ENCODE results near the gene PIM3.

Gene PIM3

DNA sequence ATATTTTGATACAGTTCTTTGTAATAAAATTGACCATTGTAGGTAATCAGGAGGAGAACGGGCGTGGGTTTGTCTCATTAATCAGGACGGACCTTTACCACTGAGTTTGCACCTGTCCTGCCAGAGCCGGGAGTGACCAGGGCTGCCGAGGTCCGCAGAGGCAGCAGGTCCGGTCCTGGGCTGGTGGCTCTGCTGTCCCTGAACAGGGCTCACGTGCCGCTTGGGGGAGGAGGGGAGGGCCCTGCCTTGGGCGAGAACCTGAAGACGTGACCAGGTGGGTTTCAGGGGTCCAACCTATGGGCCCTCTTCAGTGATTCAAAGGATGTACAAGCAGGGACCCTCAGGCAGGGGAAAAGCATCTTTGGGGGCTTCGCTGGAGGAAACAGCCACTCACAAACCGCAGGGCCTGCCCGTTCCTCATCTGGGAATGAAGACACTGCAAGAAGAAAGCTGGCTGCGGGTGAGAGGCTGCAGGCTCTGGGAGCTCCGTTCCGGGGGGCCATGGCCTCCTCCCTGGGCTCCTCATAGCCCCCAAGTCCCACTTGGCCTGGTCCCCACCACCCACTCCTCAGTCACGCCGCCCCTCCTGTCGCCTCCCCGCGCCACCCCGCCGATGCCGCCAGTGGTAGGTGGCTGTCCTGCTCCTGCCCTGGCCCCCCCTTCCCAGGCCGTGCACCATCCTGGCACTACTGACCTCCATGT is 32.9 kb upstream of the PIM3 start:
- peaks cover 8 to 14% of the 10 kb centered on the region in 2 donors for H3K4me1 ChIP-seq (ENCODE audit: control insufficient read depth in 1 of 2, insufficient read depth in 2 of 2, low read length in 2 of 2)
- no peak overlapping the region for H3K27ac ChIP-seq (ENCODE audit: low read depth, low read length)
- no peaks in the 10 kb centered on the region for H3K9me3 ChIP-seq (ENCODE audit: control insufficient read depth in 1 of 2, low read length in 2 of 2)
- H3K36me3 ChIP-seq (ENCODE audit: control insufficient read depth in 1 of 2, insufficient read depth in 2 of 2, low read length in 2 of 2) = peaks cover 0 to 12% of the 10 kb centered on the region in 2 donors
- no peaks in the 10 kb centered on the region for H3K27me3 ChIP-seq (ENCODE audit: control insufficient read depth in 1 of 2, insufficient read depth in 2 of 2, low read length in 2 of 2)
- H3K9ac ChIP-seq (ENCODE audit: low read depth in 1 of 2, low read length in 2 of 2) = no peak overlapping the region
- no peak overlapping the region for H3K4me3 ChIP-seq (ENCODE audit: low read depth in 1 of 2, low read length in 2 of 2)

DNA sequence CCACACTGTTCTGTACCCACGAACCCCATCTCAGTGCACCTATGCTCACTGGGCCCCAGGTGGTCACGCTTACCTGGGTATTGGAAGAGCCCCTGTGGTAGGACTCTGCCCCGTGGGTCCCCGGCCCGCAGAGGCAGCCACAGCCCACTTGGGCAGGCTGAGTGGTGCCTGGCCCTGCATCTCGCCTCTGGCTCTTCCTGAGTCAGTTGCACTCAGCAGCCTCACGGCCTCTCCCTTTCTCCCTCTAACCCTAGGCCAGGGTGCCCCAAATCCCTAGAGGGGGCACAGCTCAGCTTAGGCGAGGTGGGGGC is 32.4 kb upstream of the PIM3 start:
- Histone ChIP-seq H3K36me3 (ENCODE audit: control insufficient read depth in 1 of 2, insufficient read depth in 2 of 2, low read length in 2 of 2) (peaks cover 0 to 12% of the 10 kb centered on the region in 2 donors), H3K27ac (ENCODE audit: low read depth, low read length) (no peak overlapping the region), H3K9ac (ENCODE audit: low read depth in 1 of 2, low read length in 2 of 2) (no peak overlapping the region), H3K4me1 (ENCODE audit: control insufficient read depth in 1 of 2, insufficient read depth in 2 of 2, low read length in 2 of 2) (peaks cover 10 to 15% of the 10 kb centered on the region in 2 donors), H3K4me3 (ENCODE audit: low read depth in 1 of 2, low read length in 2 of 2) (no peak overlapping the region), H3K9me3 (ENCODE audit: control insufficient read depth in 1 of 2, low read length in 2 of 2) (no peaks in the 10 kb centered on the region), H3K27me3 (ENCODE audit: control insufficient read depth in 1 of 2, insufficient read depth in 2 of 2, low read length in 2 of 2) (no peaks in the 10 kb centered on the region)

DNA sequence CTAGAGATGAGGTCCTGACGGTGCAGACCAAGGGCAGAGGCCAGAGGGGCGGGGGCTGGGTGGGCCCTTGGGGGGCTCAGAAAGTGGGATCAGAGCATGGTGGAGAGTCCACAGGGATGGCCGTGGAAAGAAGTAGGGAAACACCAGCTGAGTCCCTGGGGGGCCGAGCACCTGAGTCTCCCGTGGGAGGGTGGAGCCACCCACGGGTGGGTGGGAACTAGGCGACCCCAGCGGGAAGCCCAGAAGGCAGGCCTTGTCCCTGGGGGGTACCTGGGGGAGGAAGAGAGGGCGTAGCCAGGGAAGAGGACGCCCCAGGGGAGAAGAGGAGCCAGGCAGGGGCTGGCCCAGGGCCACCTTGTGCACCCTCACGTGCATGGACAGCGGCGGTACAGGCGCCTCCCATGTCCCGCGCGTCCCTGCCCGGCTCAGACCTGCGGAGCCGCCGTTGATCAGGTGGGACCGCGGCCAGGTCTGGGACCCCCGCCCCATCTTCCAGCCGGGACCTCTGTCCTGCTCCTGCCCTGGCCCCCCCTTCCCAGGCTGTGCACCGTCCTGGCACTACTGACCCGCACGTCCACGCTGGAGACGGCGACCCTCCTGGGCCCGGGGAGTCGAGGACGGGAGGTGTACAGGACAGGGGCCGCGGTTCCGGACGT is 31.9 kb upstream of the PIM3 start:
- Histone ChIP-seq H3K4me3 (ENCODE audit: low read depth in 1 of 2, low read length in 2 of 2) (no peak overlapping the region), H3K4me1 (ENCODE audit: control insufficient read depth in 1 of 2, insufficient read depth in 2 of 2, low read length in 2 of 2) (peaks cover 14 to 19% of the 10 kb centered on the region in 2 donors), H3K27ac (ENCODE audit: low read depth, low read length) (no peak overlapping the region)

DNA sequence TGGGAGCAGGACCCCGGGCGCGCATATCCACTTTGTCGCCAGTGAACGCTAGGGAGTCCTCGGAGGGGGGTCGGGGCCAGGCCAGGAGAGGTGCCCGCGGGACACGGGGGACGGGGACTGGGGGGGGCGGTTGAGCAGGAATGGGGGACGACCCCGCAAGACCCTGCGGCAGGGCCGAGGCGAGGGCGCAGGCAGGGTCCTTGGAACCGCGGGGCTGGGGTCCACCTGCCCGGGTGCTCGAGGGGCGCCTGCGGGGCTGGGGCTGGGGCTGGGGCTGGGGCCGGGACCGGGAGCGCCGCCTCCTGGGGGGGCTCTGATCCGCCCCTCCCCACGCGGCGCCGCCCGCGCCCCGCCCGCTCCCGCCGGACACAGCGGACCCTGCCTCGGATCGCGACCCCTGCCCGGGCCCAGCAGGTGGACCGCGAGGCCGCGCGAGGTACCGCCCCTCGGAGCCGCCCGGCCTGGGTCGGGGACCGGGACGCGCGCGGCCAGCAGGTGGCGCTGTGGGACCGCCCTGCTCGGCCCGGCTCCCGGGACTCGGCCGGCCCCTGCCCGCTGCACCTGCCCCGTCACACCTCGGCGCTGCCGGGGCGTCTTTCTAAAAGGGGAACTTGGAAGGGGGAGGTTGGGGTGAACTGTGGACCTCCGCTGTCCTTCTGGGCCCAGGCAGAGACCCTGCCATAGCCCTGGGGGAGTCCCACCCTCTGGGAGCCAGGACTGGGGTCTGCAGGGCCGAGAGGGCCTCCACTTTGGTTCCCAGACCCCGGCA is 31.2 kb upstream of the PIM3 start:
- Histone ChIP-seq H3K27me3 (ENCODE audit: control insufficient read depth in 1 of 2, insufficient read depth in 2 of 2, low read length in 2 of 2) (no peaks in the 10 kb centered on the region), H3K9ac (ENCODE audit: low read depth in 1 of 2, low read length in 2 of 2) (no peak overlapping the region), H3K36me3 (ENCODE audit: control insufficient read depth in 1 of 2, insufficient read depth in 2 of 2, low read length in 2 of 2) (peaks cover 0 to 8% of the 10 kb centered on the region in 2 donors), H3K9me3 (ENCODE audit: control insufficient read depth in 1 of 2, low read length in 2 of 2) (no peaks in the 10 kb centered on the region), H3K27ac (ENCODE audit: low read depth, low read length) (no peak overlapping the region), H3K4me1 (ENCODE audit: control insufficient read depth in 1 of 2, insufficient read depth in 2 of 2, low read length in 2 of 2) (peaks cover 19 to 26% of the 10 kb centered on the region in 2 donors), H3K4me3 (ENCODE audit: low read depth in 1 of 2, low read length in 2 of 2) (peak overlapping the region in 1 of 2 donors; percentile 28)

More for the DNA sequence above, 31.9 kb upstream of the PIM3 start:
- peaks cover 0 to 12% of the 10 kb centered on the region in 2 donors for H3K36me3 ChIP-seq (ENCODE audit: control insufficient read depth in 1 of 2, insufficient read depth in 2 of 2, low read length in 2 of 2)
- H3K9me3 ChIP-seq (ENCODE audit: control insufficient read depth in 1 of 2, low read length in 2 of 2) = no peaks in the 10 kb centered on the region
- H3K9ac ChIP-seq (ENCODE audit: low read depth in 1 of 2, low read length in 2 of 2) = no peak overlapping the region
- H3K27me3 ChIP-seq (ENCODE audit: control insufficient read depth in 1 of 2, insufficient read depth in 2 of 2, low read length in 2 of 2) = no peaks in the 10 kb centered on the region

DNA sequence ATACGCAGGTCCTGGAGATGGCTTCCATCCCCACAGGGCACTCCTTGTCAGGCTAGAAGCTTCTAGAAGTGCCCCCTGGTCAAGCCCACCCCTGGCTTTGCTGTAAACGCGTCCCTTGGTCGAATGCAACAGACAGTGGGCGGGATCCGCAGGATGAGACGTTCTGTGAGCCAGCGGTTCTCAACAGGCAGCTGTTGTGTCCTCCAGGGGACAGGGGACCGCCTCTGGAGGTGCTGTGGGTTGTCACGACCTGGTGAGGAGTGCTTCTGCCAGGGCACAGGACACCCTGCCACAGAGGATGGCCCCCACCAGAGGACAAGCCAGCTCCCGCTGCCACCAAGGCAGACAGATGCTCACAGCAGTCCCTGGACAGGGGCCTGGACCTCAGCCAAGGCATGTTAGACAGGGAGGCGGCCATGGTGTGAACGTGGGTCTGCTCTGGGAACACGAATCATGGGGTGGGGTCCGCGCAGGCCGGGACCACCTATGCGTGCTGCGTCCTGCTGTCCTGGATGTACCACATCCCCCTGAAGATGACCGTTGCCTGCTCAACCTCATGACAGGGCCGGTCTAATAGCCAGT is 30.5 kb upstream of the PIM3 start:
- H3K4me3 ChIP-seq (ENCODE audit: low read depth in 1 of 2, low read length in 2 of 2) = peak overlapping the region in 1 of 2 donors; percentile 28
- peaks cover 0 to 7% of the 10 kb centered on the region in 2 donors for H3K36me3 ChIP-seq (ENCODE audit: control insufficient read depth in 1 of 2, insufficient read depth in 2 of 2, low read length in 2 of 2)
- H3K27me3 ChIP-seq (ENCODE audit: control insufficient read depth in 1 of 2, insufficient read depth in 2 of 2, low read length in 2 of 2) = no peaks in the 10 kb centered on the region
- no peak overlapping the region for H3K27ac ChIP-seq (ENCODE audit: low read depth, low read length)
- H3K9ac ChIP-seq (ENCODE audit: low read depth in 1 of 2, low read length in 2 of 2) = peak overlapping the region in 1 of 2 donors; percentile 2
- no peaks in the 10 kb centered on the region for H3K9me3 ChIP-seq (ENCODE audit: control insufficient read depth in 1 of 2, low read length in 2 of 2)
- peaks cover 24 to 32% of the 10 kb centered on the region in 2 donors for H3K4me1 ChIP-seq (ENCODE audit: control insufficient read depth in 1 of 2, insufficient read depth in 2 of 2, low read length in 2 of 2)

DNA sequence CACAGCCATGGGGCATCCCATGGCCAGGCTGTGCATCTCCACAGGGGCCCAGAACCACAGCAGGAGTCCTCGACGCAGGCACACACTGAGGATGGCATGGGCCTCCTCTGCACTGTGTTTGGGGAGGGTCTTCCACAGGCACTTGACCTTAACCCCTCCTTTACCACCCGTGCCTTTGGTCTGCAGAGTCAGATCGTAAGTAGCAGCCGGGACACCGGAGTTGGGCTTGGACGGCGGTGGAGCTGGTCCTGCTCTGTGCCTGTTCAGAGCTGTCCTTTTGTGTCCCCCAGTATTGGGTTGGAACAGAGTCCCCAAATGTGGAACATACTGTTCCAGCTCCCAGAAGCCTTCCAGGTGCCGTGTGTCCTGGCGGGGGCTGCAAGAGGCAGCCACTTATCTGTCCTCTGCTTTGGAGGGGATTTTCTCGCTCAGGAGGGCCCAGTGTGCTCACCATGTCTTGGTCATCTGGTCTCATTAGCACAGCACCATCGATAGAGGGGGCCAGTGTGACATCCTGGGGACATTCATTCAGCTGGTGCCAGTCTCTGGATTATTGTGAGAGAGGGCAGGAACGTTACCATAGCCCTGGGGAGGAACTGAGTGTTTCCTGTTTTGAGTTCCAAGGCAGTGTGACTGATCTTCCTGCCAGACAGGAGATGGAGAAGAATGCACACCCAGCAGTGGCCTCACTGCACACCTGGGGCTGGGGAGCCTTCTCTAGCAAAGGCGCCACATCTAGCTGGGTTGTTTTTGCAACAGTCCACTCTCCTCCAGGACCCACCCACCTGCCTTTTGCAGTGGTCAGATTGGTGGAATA is 29.8 kb upstream of the PIM3 start:
- peak overlapping the region in 1 of 2 donors; percentile 2 for H3K9ac ChIP-seq (ENCODE audit: low read depth in 1 of 2, low read length in 2 of 2)
- H3K4me3 ChIP-seq (ENCODE audit: low read depth in 1 of 2, low read length in 2 of 2) = no peak overlapping the region
- H3K27ac ChIP-seq (ENCODE audit: low read depth, low read length) = no peak overlapping the region
- peaks cover 0 to 7% of the 10 kb centered on the region in 2 donors for H3K36me3 ChIP-seq (ENCODE audit: control insufficient read depth in 1 of 2, insufficient read depth in 2 of 2, low read length in 2 of 2)
- H3K4me1 ChIP-seq (ENCODE audit: control insufficient read depth in 1 of 2, insufficient read depth in 2 of 2, low read length in 2 of 2) = peaks cover 23 to 32% of the 10 kb centered on the region in 2 donors
- no peaks in the 10 kb centered on the region for H3K27me3 ChIP-seq (ENCODE audit: control insufficient read depth in 1 of 2, insufficient read depth in 2 of 2, low read length in 2 of 2)
- no peaks in the 10 kb centered on the region for H3K9me3 ChIP-seq (ENCODE audit: control insufficient read depth in 1 of 2, low read length in 2 of 2)

DNA sequence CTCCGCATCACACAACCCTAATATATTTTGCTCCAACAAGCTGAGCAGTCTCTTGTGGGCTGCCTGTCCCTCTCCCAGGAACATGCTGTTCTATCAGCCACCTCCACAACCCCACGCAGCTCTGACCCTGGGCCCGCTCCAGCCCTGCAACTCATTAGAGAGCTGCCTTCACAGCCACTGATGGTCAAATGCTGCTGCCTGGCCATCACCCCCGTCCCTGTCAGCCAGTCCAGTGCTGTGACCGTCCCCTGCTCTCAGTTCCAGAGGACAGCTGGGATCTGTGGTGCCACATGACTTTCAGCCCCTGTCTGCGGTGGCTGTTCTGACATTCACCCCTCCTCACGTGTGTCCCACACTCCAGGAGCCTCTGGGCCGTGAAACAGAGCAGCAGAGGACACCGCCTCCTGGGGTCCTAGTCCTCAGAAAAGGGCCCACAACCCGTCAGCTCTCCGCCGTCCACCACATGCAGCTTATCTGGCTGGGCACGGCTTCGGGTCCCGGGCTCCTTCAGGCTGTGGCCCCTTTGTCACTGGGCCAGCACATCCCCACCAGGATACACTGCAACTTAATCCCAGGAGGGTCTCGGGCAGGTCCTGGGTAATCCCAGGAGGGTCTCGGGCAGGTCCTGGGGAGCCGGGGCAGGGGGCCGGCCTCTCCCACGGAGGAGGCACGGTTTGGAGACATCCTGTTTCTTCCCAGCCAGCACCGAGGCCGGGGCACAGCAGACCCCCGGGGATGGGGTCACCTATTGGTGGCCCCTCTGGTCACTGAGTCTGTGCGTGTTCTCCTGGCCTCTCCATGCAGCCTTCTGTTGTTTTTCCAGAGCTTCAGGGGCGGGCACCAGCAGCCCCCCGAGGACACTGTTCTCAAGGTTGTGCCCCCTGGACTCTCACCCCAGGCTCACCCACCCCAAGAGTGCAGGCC is 27.1 kb upstream of the PIM3 start:
- peak overlapping the region in 1 of 2 donors; percentile 70 for H3K9ac ChIP-seq (ENCODE audit: low read depth in 1 of 2, low read length in 2 of 2)
- H3K4me3 ChIP-seq (ENCODE audit: low read depth in 1 of 2, low read length in 2 of 2) = no peak overlapping the region
- H3K27ac ChIP-seq (ENCODE audit: low read depth, low read length) = peak overlapping the region; percentile 84
- no peaks in the 10 kb centered on the region for H3K27me3 ChIP-seq (ENCODE audit: control insufficient read depth in 1 of 2, insufficient read depth in 2 of 2, low read length in 2 of 2)
- H3K4me1 ChIP-seq (ENCODE audit: control insufficient read depth in 1 of 2, insufficient read depth in 2 of 2, low read length in 2 of 2) = peaks cover 32 to 36% of the 10 kb centered on the region in 2 donors
- no peaks in the 10 kb centered on the region for H3K9me3 ChIP-seq (ENCODE audit: control insufficient read depth in 1 of 2, low read length in 2 of 2)
- H3K36me3 ChIP-seq (ENCODE audit: control insufficient read depth in 1 of 2, insufficient read depth in 2 of 2, low read length in 2 of 2) = no peaks in the 10 kb centered on the region

DNA sequence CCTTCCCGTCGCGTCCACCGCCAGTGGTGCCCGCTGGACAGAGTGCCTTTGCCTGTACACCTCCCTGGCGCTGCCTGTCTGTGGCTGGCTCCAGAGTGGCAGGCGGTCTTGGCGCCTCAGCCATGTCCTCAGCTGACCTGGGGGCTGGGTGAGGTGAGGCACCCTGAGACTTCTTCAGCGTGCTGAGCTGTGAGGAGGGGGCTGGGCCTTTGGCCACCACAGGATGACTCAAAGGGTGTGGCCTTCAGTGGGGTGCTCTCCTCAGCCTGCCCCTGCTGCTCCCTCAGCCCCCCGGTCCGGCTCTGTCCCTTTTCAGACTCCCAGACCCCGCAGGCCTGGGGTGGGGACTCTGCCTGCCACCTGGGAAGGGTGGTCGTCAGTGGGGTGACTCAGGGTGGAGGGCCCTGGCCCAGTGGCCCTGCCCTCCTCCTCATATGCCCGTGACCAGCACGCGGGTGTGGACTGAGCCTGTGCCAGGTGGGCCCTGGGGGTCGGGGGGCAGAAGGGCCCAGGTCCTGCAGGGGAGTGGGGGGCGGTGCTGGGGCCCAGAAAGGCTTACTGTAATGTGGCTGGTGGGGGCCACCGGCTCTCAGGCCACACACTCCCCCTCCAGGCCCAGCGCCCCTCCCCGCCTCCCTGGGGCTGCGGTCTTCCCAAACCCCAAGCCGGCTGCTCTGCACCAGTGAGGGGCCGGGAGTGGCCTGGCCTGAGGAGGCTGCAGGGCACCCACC is 26.2 kb upstream of the PIM3 start:
- Histone ChIP-seq H3K27ac (ENCODE audit: low read depth, low read length) (peak overlapping the region; percentile 84), H3K9ac (ENCODE audit: low read depth in 1 of 2, low read length in 2 of 2) (peak overlapping the region; percentile 33 to 70), H3K9me3 (ENCODE audit: control insufficient read depth in 1 of 2, low read length in 2 of 2) (no peaks in the 10 kb centered on the region), H3K27me3 (ENCODE audit: control insufficient read depth in 1 of 2, insufficient read depth in 2 of 2, low read length in 2 of 2) (no peaks in the 10 kb centered on the region), H3K36me3 (ENCODE audit: control insufficient read depth in 1 of 2, insufficient read depth in 2 of 2, low read length in 2 of 2) (no peaks in the 10 kb centered on the region), H3K4me3 (ENCODE audit: low read depth in 1 of 2, low read length in 2 of 2) (peak overlapping the region; percentile 48 to 60), H3K4me1 (ENCODE audit: control insufficient read depth in 1 of 2, insufficient read depth in 2 of 2, low read length in 2 of 2) (peaks cover 32 to 36% of the 10 kb centered on the region in 2 donors)
